GM19043 (cell line): Measurements from ENCODE around the gene PDE12.

Experiments
- ATAC-seq: cut with Tn5 transposase; IDR thresholded peaks from one replicate; pipeline ENCODE4 v1.9.1; 2021; ENCODE audit warnings: low read depth; ENCODE audit not compliant: unreplicated experiment

PDE12 gene, protein sequence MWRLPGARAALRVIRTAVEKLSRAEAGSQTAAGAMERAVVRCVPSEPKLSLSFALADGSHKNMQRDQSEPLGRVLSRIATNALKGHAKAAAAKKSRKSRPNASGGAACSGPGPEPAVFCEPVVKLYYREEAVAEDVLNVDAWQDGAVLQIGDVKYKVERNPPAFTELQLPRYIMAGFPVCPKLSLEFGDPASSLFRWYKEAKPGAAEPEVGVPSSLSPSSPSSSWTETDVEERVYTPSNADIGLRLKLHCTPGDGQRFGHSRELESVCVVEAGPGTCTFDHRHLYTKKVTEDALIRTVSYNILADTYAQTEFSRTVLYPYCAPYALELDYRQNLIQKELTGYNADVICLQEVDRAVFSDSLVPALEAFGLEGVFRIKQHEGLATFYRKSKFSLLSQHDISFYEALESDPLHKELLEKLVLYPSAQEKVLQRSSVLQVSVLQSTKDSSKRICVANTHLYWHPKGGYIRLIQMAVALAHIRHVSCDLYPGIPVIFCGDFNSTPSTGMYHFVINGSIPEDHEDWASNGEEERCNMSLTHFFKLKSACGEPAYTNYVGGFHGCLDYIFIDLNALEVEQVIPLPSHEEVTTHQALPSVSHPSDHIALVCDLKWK

DNA sequence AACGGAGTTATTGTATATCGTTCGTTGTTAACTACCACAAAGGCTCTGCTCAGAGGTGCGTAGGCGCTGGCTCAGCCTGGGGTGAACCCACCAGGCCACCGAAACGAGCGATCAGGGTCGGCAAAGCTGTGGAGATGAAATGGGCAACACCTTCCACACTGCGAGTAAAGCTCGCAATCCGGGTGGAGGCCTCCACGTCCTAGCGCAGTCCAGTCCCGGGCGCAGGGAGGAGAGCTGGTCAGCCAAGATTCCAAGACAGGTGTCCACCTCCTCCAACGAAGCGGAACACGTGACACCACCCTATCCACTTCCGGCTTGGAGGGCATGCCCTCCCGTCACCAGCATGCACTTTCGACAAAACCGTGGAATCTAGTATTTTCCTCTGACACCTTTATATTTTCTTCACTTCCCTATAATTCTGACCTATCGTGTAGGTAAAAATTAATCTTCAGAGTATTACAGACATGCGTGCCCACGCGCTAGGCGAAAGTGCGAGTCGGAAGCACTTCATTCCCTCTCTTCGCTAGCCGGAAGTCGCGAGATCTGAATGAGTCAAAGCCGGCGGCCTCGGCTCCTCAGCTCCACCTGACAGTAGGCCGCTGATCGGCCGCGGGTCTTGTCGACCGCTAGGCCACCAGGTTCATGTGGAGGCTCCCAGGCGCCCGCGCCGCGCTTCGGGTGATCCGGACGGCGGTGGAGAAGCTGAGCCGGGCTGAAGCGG, at the start of gene PDE12:
PDE12 (plus strand) TSS at position 537 of the 721 bp plus-strand sequence; CDS start at position 643, 106 bp downstream.
- ATAC-seq = peak; percentile 74

GRCh38 chr3:57512166-57512565, 43.9 kb upstream of the PDE12 start:
- ATAC-seq = no peak

DNA sequence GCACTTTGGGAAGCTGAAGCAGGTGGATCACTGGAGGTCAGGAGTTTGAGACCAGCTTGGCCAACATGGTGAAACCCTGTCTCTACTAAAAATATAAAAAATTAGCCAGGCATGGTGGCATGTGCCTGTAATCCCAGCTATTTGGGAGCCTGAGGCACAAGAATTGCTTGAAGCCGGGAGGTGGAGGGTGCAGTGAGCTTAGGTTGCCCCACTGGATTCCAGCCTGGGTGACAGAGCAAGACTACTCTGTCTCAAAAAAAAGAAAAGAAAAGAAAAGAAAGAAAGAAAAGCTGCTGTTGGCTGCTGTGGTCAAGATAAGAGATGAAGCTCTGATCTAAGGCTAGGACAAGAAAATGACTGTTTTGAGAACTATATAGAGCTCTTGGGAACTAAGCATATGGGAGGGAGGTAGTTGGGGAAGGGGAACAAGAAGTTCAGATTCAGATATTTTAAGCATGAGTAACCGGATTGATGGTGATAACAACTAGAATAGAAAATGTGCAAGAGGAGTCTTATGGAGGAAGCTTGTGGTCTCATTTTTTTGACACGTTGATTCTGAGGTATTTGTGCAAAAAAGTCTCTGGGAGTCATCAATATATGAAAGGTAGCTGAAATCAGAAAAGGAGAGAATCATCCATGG, 37.7 kb upstream of the PDE12 start:
- no peak for ATAC-seq

DNA sequence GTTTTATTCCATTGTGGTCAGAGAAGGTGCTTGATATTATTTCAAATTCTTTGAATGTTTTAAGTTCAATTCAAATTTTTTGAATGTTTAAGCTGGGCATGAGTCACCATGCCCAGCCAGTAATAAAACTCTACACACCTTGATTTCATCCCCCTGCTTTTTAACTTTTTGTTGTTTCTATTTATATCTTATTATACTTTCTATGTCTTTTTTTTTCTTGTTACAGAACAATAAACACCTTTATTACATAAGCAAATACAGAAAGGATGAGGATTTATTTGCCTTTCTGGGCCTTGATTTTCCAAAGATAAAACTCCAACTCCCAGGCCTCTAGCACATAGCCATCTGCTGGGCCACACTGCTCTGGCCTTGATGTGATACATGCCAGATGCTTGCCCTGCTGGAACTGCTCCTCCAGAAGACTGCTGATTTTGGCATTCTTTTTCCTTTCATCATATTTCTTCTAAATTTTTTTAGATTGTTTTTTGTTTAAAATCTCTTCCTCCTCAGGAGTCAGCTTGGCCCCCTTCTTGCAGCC, 25.9 kb upstream of the PDE12 start:
- ATAC-seq = no peak

DNA sequence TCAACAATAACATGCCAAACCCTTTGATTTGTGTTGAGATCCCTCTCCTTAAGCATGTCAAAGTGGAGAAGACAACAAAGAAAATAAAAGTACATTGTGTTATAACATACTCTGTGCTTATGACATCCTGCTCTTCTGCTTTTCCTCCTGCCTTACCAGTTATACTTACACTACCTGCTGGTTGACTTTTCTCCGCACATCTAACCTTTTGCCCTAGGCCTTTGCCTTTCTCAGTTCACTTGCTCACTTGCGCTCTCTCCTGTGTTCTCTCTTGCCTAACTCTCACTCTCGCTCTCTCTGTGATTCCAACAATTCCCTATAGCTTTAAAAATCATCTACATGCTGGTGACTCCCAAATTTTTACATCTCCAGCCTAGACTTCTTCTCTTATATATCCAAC, 17.6 kb upstream of the PDE12 start:
- no peak for ATAC-seq

DNA sequence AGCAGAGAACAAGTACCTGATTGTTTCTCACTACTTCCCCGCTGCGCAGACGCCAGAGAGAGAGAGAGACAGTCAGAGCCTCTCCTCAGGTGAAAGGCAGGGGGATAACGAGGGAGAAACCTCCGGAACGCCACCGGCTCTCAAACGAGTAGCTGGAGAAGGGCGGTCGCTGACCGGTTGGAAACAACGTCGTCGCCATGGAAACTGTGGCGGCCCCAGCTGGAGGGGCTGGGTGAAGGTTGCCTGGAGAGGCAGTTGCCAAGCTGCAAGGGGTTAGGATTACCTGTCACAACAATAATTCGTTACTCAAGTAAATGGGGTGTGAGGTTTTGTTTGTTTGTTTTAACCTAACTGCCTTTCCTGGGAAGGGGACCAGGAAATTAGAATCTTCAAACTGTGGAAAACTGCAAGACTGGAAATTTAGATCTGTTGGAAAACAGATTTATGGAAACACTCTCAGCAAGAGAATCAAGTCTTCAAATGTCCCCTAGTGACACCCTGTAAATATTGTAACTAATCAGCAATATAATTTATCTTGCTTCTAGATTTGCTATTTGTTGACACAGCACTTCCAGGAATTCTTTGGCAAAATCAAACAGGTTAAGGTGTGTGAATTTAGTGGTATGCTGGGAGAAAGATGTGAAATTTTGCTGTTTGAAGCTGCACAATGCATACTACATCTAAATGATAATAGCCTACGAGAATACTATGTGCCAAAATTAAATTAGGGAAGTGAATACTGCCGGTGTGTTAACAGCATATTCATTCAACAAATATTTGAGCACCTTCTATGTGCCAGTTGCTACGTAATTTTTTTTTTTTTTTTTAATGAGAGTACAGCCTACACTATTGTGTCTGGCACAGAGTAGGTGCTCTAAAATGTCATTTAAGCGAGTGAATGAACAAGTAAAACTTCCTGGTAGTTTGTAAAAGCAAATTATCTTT, 11.6 kb upstream of the PDE12 start, which contains the start of gene DNAH12:
DNAH12 (minus strand) TSS at position 164 of the 945 bp plus-strand sequence. CDS start 1,474 bp downstream, outside the sequence.
- no peak for ATAC-seq

- no peak for ATAC-seq
Measured at GRCh38 chr3:57545636-57546268, 10.3 kb upstream of the PDE12 start.

DNA sequence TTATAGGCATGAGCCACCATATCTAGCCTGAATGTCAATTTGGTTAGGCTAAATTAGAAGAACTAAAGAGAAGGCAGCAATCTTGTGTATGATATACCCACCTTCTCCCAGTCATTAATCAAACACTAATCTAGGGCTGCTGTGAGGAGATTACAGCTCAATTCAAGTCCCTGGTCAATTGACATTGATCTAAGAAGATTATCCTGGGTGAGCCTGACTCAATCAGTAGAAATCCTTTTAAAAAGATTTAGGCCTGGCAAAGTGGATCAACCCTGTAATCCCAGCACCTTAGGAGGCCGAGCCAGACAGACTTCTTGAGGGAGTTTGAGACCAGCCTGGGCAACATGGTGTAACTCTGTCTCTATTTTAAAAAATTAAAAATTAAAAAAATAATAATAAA, 9.5 kb upstream of the PDE12 start:
- ATAC-seq = no peak

DNA sequence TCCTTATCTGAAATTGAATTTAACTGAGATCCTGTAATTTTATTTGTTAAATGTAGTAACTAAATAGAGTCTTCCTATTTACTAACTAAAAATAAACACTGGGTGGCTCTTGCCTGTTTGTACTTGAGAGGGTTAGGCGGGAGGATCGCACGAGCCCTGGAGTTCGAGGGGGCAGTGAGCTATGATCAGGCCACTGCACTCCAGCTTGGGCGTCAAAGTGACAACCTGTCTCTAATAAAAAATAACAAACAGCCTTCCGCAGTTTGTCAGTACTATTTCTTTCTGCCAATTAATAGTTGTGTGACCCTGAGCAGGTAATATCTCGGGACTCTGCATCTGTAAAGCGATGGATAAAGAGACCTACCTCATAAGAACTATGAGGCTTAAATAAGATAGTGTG, 768 bp upstream of the PDE12 start:
- no peak for ATAC-seq

- peak; percentile 16 for ATAC-seq
Measured at GRCh38 chr3:57556459-57557084, 498 bp downstream of the PDE12 start.

DNA sequence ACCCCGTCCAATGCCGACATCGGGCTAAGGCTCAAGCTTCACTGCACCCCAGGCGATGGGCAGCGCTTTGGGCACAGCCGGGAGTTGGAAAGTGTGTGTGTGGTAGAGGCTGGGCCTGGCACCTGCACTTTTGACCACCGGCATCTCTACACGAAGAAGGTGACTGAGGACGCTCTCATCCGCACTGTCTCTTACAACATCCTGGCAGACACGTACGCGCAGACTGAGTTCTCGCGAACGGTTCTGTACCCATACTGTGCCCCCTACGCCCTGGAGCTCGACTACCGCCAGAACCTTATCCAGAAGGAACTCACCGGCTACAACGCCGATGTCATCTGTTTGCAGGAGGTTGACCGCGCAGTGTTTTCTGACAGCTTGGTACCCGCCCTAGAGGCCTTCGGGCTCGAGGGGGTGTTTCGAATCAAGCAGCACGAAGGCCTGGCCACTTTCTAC, 1.0 kb downstream of the PDE12 start:
- ATAC-seq = no peak

- no peak for ATAC-seq
Measured at GRCh38 chr3:57559526-57559925, 3.5 kb downstream of the PDE12 start.

DNA sequence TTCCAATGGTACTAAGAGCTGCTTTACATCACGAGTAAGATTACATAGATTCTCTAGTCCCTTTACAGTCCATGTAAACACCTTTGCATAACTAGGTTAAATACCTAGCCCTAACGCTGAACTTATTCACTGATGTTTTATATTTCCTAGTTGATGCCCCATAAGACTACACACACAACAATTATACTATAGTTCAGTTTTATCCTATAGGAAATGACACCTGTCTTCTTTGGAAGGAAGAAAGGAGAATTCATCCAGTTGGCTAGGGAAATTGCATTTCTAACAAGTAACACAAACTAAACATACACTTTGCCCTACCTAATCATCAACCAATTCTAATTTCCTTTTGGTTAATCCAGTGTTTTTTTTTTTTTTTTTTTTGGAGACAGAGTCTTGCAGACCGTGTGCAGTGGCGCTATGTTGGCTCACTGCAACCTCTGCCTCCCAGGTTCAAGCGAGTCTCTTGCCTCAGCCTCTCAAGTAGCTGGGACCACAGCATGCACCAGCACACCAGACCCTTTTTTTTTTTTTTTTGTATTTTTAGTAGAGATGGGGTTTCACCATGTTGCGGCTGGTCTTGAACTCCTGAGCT, 13.9 kb downstream of the PDE12 start:
- no peak for ATAC-seq

GRCh38 chr3:57570878-57571277, 14.8 kb downstream of the PDE12 start:
- no peak for ATAC-seq

GRCh38 chr3:57572096-57572495, 16.0 kb downstream of the PDE12 start:
- ATAC-seq = no peak

- ATAC-seq = no peak
Measured at GRCh38 chr3:57575966-57576626, 20.0 kb downstream of the PDE12 start.

- ATAC-seq = no peak
Measured at GRCh38 chr3:57577801-57578200, 21.7 kb downstream of the PDE12 start.
